SK-N-SH treated with all-trans-retinoic acid at 6 μM for 48 hours (cell line): ENCODE data around the gene RNF40.

Experiments used
- CSDC2 ChIP-seq: fragments of 250-450 bp; sonication (Bioruptor Pico); IDR thresholded peaks from 2 replicates; pipeline ENCODE4 v1.5.0; 2020; ENCODE audit warnings: mild to moderate bottlenecking, moderate library complexity
- GLIS3 ChIP-seq: fragments of 250-450 bp; sonication (Bioruptor Pico); IDR thresholded peaks from 2 replicates; pipeline ENCODE4 v1.5.0; 2020; ENCODE audit warnings: mild to moderate bottlenecking, moderate library complexity
- POU6F1 ChIP-seq: fragments of 250-450 bp; sonication (Bioruptor Pico); IDR thresholded peaks from 2 replicates; pipeline ENCODE4 v1.8.0; 2021; ENCODE audit warnings: low read depth, mild to moderate bottlenecking, moderate library complexity, borderline replicate concordance
- PPARA ChIP-seq: fragments of 250-450 bp; sonication (Bioruptor Pico); IDR thresholded peaks from 2 replicates; pipeline ENCODE4 v1.5.0; 2020; ENCODE audit warnings: mild to moderate bottlenecking, borderline replicate concordance
- RARB ChIP-seq: fragments of 250-450 bp; sonication (Bioruptor Pico); IDR thresholded peaks from 2 replicates; pipeline ENCODE4 v1.8.0; 2021; ENCODE audit warnings: mild to moderate bottlenecking, moderate library complexity
- TCF4 ChIP-seq: fragments of 250-450 bp; sonication (Bioruptor Pico); IDR thresholded peaks from 2 replicates; pipeline ENCODE4 v1.8.0; 2021; ENCODE audit warnings: mild to moderate bottlenecking, moderate library complexity, borderline replicate concordance
- TSHZ2 ChIP-seq: fragments of 250-450 bp; sonication (Bioruptor Pico); IDR thresholded peaks from 2 replicates; pipeline ENCODE4 v1.5.0; 2020; ENCODE audit warnings: mild to moderate bottlenecking, moderate library complexity
- ZFP30 ChIP-seq: fragments of 450-650 bp; formaldehyde crosslinking; IDR thresholded peaks from 2 replicates; pipeline ENCODE4 v1.5.0; 2022; ENCODE audit warnings: mild to moderate bottlenecking, moderate library complexity
- ZNF565 ChIP-seq: fragments of 450-650 bp; formaldehyde crosslinking; conservative IDR thresholded peaks from 2 replicates; pipeline ENCODE4 v1.5.0; 2020; ENCODE audit warnings: low read depth, mild to moderate bottlenecking, moderate library complexity
- ZNF8 ChIP-seq: fragments of 450-650 bp; formaldehyde crosslinking; IDR thresholded peaks from 2 replicates; pipeline ENCODE4 v1.5.0; 2020; ENCODE audit warnings: mild to moderate bottlenecking, moderate library complexity

- TF ChIP-seq GLIS3 (CRISPR knock-in tag) (no peak), PPARA (CRISPR knock-in tag) (no peak), TCF4 (CRISPR knock-in tag) (no peak), ZNF565 (CRISPR knock-in tag) (no peak), RARB (CRISPR knock-in tag) (no peak), TSHZ2 (CRISPR knock-in tag) (no peak), POU6F1 (CRISPR knock-in tag) (no peak), CSDC2 (CRISPR knock-in tag) (no peak), ZFP30 (CRISPR knock-in tag) (no peak), ZNF8 (no peak)
Observed at GRCh38 chr16:30728321-30728720, 33.8 kb upstream of the RNF40 start.
